Uterus (tissue), 4 donors: ENCODE data around the gene OTP. TPM values are rescaled to one million over a fixed set of nuclear protein-coding genes. Genes with fewer than 3 reads are reported as not detected.

Experiments used
- DNase-seq, 2 donors: peaks; one replicate each; pipeline ENCODE4 v3.0.0-alpha.2; 2019 to 2020
- H3K27ac ChIP-seq, 2 donors: fragments of 200-600 bp; sonication (generic); 1 replicate in 1 of 2; 2 replicates in 1 of 2; pipeline ENCODE4 v1.5.1; 2016 to 2018
- H3K27me3 ChIP-seq, 2 donors: fragments of 200-600 bp; sonication (generic); one replicate each; pipeline ENCODE4 v1.5.1; 2018 to 2019; ENCODE audit warnings: control low read depth in 1 of 2
- H3K36me3 ChIP-seq, 2 donors: fragments of 200-600 bp; sonication (generic); one replicate each; pipeline ENCODE4 v1.5.1; 2019; ENCODE audit warnings: control low read depth in 1 of 2
- H3K4me1 ChIP-seq, 2 donors: fragments of 200-600 bp; sonication (generic); one replicate each; pipeline ENCODE4 v1.5.1; 2018 to 2019; ENCODE audit warnings: control low read depth in 1 of 2
- H3K4me3 ChIP-seq, 2 donors: fragments of 200-600 bp; sonication (generic); 1 replicate in 1 of 2; 2 replicates in 1 of 2; pipeline ENCODE4 v1.5.1; 2018 to 2019; ENCODE audit warnings: mild to moderate bottlenecking in 1 of 2
- H3K9me3 ChIP-seq, 2 donors: fragments of 200-600 bp; sonication (generic); one replicate each; pipeline ENCODE4 v1.5.1; 2019; ENCODE audit warnings: control low read depth in 1 of 2
- POLR2A ChIP-seq, 2 donors: fragments of 450-650 bp; IDR thresholded peaks; one replicate each; pipeline ENCODE4 v1.6.1; 2016; ENCODE audit warnings: antibody characterized with exemption in 2 of 2, mild to moderate bottlenecking in 1 of 2, moderate library complexity in 1 of 2
- intact Hi-C: fragments of 100-400 bp; cut with DNase I; formaldehyde crosslinking; loops from one replicate; pipeline ENCODE4 v1.15.1; 2023; ENCODE audit warnings: low total_unique reads
- total RNA-seq, 4 donors: library from RNA; depleted of rRNA in 3 of 4; stranded (reverse); fragments of >200 nt in 3 of 4; gene quantifications; one replicate each; pipeline versions ENCODE4 v1.1.0 to v1.2.4, GENCODE V29; 2014 to 2023
- TF ChIP-seq, protein P1 (sequence below), 4 experiments: fragments of 200-600 bp in 2 of 4; fragments of 450-650 bp in 2 of 4; sonication (generic) in 2 of 4; IDR thresholded peaks; one replicate each; pipeline ENCODE4 v1.5.1; 2016 to 2019; ENCODE audit warnings: antibody characterized with exemption in 4 of 4, mild to moderate bottlenecking in 2 of 4, moderate library complexity in 1 of 4
- donor health status: DM: yes; HTN: yes; CAD: no.

OTP gene
- total RNA-seq, 4 donors from 2014 or later: not detected

- peaks cover 13 to 45% of the 10 kb centered on the region in 2 donors for H3K27me3 ChIP-seq
- H3K9me3 ChIP-seq: no peaks in the 10 kb centered on the region
- TF ChIP-seq, protein P1, sequence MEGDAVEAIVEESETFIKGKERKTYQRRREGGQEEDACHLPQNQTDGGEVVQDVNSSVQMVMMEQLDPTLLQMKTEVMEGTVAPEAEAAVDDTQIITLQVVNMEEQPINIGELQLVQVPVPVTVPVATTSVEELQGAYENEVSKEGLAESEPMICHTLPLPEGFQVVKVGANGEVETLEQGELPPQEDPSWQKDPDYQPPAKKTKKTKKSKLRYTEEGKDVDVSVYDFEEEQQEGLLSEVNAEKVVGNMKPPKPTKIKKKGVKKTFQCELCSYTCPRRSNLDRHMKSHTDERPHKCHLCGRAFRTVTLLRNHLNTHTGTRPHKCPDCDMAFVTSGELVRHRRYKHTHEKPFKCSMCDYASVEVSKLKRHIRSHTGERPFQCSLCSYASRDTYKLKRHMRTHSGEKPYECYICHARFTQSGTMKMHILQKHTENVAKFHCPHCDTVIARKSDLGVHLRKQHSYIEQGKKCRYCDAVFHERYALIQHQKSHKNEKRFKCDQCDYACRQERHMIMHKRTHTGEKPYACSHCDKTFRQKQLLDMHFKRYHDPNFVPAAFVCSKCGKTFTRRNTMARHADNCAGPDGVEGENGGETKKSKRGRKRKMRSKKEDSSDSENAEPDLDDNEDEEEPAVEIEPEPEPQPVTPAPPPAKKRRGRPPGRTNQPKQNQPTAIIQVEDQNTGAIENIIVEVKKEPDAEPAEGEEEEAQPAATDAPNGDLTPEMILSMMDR (IDR thresholded peaks at IDR 0.05): no peak
- TF ChIP-seq POLR2A (IDR thresholded peaks at IDR 0.05): no peak
- no peak overlapping the region for H3K27ac ChIP-seq
- peaks cover 0 to 4% of the 10 kb centered on the region in 2 donors for H3K4me1 ChIP-seq
- no peak for DNase-seq
- H3K36me3 ChIP-seq: no peaks in the 10 kb centered on the region
- intact Hi-C loops: no loop called here
- H3K4me3 ChIP-seq: no peak overlapping the region
Observed at GRCh38 chr5:77645995-77646639, 7.6 kb upstream of the OTP start.

DNA sequence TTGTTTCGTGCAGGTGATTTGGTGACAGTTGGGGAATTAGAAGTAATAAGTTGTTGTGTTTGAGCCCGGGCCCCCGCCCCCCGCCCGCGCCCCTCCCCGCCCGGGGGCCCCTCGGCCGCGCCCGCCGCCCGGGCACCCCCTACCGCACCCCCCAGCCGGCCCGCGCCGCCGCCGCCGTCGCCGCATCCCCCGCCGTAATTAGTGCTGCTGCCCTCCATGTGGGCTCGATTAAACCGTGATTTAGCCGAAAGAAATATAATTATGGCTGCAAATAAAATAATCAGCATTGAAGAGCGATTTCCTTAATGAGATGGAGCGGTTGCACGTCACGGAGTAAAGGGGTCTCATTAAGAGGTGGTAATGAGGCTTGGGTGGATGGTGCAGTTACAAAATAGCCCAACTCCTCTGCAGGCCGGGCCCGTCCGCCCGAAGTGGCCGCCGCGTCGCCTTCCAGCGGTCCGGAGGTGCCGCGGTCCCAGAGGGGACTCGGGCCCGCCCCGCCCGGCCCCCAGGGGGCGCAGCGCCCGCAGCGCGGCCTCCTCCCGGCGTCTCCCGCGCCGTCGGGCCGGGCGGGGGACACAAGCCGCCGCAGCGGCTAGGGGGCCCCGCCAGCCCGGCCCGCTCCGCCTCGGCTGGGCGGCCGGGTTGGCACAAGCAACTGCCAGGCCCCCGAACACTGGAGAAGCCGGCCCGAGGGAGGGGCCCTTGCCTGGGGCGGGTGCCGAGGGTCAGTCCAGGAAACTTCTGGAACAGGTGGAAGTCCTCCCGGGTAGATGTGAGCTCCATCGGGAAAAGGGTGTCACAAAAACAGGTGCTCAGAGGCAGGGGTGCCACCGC, 6.9 kb upstream of the OTP start:
- peaks cover 0 to 4% of the 10 kb centered on the region in 2 donors for H3K4me1 ChIP-seq
- DNase-seq: no peak
- no peak overlapping the region for H3K27ac ChIP-seq
- H3K4me3 ChIP-seq: no peak overlapping the region
- intact Hi-C loops: no loop called here
- H3K27me3 ChIP-seq: peaks cover 13 to 53% of the 10 kb centered on the region in 2 donors
- no peaks in the 10 kb centered on the region for H3K36me3 ChIP-seq
- TF ChIP-seq POLR2A (IDR thresholded peaks at IDR 0.05): no peak
- TF ChIP-seq, protein P1 (IDR thresholded peaks at IDR 0.05): peak in 3 of 4 experiments; percentile 36 to 47 (median 41)
- H3K9me3 ChIP-seq: no peaks in the 10 kb centered on the region

DNA sequence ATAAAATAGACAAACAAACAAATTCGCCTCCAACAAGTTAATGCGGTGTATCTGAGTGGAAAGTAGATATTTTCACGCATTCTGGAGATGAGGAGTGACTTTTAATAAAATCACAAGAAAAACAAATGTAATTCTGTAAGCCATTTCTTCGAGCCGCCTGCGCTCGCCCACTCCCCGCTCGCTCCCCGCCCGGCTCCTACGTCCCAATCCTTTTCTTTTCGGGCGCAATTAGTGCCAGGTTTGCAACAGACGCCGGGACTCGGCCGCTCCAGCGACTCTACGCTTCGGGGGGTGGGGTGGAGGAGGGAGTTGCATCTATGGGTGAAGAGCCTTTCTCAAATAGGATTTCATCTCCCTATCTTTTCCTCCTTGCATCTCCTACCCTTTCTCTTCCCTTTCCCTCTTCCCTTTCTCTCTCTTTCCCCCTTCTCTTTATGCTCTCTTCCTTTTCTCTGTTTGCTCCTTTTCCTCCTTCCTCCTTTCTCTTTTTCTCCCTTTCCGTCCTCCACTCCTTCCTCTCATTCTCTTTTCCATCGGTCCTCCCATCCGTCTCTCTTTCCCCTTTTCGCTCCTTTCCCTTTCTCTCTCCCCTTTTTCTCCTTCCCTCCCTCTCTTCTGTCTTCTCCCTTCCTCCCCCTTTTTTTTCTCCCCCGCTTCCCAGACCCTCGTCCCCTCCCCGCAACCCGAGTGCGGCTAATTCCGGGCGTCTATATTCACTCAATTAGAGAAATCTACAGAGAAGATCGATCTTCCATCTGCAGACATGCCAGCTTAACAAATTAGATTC, 6.1 kb upstream of the OTP start:
- intact Hi-C loops: no loop called here
- no peaks in the 10 kb centered on the region for H3K36me3 ChIP-seq
- no peak overlapping the region for H3K4me3 ChIP-seq
- no peak overlapping the region for H3K27ac ChIP-seq
- TF ChIP-seq POLR2A (IDR thresholded peaks at IDR 0.05): no peak
- TF ChIP-seq, protein P1 (IDR thresholded peaks at IDR 0.05): no peak
- no peak for DNase-seq
- no peaks in the 10 kb centered on the region for H3K9me3 ChIP-seq
- H3K4me1 ChIP-seq: peaks cover 0 to 4% of the 10 kb centered on the region in 2 donors
- H3K27me3 ChIP-seq: peaks cover 13 to 61% of the 10 kb centered on the region in 2 donors

DNA sequence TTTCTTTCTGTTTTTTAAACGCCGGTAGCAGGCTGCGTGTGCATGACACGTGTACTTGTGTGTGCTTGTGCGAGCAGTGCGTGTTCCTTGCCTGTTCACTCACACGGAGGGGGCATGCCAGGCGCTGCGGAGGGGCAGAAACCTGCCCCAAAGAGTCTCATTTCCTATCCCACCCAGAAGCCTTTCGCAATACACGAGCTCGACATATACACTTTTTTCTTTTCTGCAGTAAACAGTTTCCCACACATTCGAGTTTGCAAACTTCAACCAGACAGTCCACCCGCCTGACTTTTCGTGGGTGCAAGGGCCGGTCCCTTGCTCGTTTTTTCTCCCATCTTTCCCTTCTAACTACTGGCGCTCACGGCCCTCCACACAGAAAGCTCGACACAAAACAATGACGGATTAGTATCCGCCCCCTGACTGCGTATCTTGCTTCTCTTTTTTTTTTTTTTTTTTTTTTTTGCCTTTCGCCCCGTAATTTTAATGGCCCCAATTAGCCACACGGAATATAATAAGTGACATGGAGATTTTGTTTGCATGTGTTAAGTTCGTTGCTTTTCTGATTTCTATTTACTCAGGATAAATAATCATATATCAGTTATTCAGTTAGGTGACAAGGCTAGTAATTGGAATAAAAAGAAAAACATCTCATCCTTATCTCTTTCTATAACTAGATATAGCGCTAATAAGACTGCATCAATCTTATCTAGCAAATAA, 5.3 kb upstream of the OTP start:
- TF ChIP-seq, protein P1 (IDR thresholded peaks at IDR 0.05): no peak
- TF ChIP-seq POLR2A (IDR thresholded peaks at IDR 0.05): no peak
- Histone ChIP-seq H3K4me3 (no peak overlapping the region), H3K4me1 (peaks cover 0 to 4% of the 10 kb centered on the region in 2 donors), H3K9me3 (no peaks in the 10 kb centered on the region), H3K27me3 (peaks cover 17 to 68% of the 10 kb centered on the region in 2 donors), H3K36me3 (no peaks in the 10 kb centered on the region), H3K27ac (no peak overlapping the region)
- no peak for DNase-seq
- intact Hi-C loops: no loop called here
